Posterior vena cava (tissue), 2 donors: Measurements from ENCODE around the gene PRTG. TPM values are rescaled to one million over a fixed set of nuclear protein-coding genes. Genes with fewer than 3 reads are reported as not detected.
A peak's percentile ranks its signal among the peaks of the same experiment; 100 is the strongest.
"Not testable (repeated sequence)": the region's sequence is repeated elsewhere in the genome, so short reads cannot be mapped to it uniquely, and the experiment has no call there.

Experiments
- DNase-seq: peaks from one replicate; pipeline ENCODE4 v3.0.0-alpha.2; 2020; ENCODE audit warnings: low spot score
- intact Hi-C, 2 donors: fragments of 100-400 bp; cut with DNase I; formaldehyde crosslinking; loops; one replicate each; pipeline versions ENCODE4 v1.14.1 to v1.14.2; 2022 to 2023
- total RNA-seq, 2 donors: library from RNA; stranded (reverse); fragmentation: NEBNext Ultra II Directional; extraction: Animal tissue kit (Norgen Biotek cat#: 25700); gene quantifications; one replicate each; pipeline ENCODE4 v1.2.1, GENCODE V29; 2021
- donor health status: DM: yes; HTN: yes; CAD: no.
- donor health status: DM: yes; HTN: yes; CAD: no.

The PRTG gene
- total RNA-seq, 2 donors from 2014 or later, result 1.0 to 1.3 TPM

DNA sequence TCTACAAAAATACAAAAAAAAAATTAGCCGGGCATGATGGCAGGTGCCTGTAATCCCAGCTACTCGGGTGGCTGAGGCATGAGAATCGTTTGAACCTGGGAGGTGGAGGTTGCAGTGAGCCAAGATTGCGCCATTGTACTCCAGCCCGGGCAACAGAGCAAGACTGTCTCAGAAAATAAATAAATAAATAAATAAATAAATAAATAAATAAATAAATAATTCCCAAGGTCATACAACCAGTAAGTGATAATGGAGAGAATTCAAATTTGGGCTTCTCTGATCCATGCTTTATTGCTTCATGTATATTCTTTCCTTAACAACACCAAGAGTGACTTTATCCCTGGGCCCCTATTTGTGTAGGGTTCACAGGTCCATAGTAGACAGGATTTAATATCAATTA, 10.5 kb upstream of the PRTG start:
- DNase-seq, intact Hi-C loops: not testable (repeated sequence)

DNA sequence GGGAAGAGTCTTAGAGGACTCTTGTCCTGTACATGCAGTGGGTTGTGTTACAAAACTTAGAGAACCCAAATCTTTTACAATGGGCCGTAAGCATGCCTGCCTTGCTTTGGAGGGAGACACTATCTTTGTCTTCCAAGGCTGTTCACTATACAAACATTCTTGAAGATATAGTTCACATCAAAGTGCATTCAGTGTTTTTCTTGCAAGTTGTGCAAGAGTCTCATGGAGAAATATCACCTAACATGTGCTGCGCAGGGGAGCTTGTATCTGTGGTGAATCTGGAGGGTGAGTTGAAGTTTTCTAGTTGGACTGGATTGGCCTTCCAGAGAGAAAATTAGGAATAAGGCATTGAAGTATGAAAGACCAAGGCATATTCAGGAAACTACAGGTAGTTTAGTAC, 7.8 kb upstream of the PRTG start:
- intact Hi-C loops, result no loop called here
- no peak for DNase-seq

DNA sequence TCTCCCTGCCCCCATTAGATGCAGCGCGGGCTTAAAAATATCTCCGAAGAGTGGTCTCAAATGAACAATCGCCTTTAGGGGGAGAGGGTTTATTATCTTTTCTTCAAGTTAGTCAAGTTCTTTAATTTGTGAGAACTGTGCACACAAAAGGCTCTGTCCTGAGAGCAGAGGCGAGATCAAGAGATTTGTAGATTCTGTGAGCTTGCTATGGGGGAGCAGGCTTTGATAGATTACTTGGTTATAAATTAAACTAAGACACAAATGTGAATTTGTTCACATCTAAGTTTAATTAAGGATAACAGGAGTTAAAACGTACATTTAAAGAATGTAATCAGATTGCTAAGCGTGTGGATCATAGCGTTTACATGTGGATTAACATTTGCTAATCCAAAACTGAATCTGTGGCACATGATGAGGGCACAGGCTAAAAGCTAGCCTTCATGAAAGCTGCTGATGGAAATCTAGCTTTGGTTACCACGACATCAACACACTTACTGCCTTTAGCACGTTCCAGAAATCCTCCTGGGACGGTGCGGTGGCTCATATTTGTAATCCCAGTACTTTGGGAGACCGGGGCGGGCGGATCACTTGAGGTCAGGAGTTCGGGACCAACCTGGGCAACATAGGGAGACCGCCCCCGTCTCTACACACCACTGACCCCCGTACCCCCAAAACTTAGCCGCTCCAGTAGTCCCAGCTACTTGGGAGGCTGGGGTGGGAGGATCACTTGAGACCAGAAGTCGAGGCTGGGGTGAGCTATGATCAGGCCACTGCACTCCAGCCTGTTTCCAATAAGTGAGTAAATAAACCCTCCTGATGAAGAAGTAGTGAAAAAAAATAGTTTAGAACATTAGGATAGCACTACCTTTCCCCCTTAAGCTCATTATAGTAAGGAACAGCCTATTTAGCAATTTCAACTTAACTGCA, 1.0 kb upstream of the PRTG start:
- intact Hi-C loops, result no loop called here
- no peak for DNase-seq

DNA sequence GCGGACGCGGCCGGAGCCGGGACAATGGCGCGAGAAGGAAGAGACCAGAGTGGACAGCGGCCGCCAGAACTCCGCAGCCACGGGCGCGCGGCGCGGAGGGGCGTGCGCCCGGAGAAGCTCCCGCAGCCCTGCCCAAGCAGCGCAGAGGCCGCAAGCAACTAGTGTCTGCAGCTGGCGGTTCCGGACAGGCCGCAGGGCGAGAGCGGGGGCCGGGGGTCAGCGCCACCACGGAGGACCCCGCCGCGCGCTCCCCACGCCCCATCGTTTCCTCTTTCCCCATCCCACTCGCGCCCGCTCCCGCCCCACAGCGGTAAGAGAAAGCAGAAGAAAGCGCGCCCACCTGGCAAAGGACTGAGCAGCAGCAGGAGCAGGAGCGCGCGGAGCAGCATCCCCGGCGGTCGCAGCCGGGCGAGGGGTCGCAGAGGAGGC, 440 bp downstream of the PRTG start:
- intact Hi-C loops, result no loop called here
- DNase-seq, result peak; percentile 83

DNA sequence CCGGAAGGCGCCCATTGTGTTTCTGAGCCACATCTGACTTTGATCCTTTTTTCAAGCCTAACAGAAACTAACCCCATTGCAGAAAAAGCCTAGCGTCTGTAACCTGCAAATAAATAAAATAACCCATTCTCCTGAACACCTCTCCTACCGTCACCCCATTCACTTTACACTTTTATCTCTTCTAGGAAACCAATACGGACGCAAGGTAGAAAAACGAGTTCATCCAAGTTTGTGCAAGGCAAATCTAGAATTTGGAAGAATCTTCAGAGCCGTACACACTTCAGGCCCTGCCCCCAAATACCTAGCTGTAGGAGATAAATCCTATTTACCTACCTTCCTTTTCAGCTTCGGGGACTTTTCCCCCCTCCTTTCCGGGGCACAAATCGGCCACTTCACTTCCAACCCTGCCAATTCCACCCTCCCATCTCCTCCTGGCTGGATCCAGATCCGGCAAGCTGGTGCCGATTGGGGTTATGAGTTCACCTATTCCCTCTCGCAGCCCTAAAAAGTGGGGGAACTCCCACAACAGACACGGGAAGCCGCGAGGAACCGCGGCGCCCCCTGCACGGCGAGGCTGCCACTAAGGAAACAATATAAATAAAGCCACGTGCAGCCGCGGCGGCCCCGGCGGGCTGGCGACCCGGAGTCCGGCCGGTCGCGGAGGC, 987 bp downstream of the PRTG start:
- no peak for DNase-seq
- intact Hi-C loops, result no loop called here

DNA sequence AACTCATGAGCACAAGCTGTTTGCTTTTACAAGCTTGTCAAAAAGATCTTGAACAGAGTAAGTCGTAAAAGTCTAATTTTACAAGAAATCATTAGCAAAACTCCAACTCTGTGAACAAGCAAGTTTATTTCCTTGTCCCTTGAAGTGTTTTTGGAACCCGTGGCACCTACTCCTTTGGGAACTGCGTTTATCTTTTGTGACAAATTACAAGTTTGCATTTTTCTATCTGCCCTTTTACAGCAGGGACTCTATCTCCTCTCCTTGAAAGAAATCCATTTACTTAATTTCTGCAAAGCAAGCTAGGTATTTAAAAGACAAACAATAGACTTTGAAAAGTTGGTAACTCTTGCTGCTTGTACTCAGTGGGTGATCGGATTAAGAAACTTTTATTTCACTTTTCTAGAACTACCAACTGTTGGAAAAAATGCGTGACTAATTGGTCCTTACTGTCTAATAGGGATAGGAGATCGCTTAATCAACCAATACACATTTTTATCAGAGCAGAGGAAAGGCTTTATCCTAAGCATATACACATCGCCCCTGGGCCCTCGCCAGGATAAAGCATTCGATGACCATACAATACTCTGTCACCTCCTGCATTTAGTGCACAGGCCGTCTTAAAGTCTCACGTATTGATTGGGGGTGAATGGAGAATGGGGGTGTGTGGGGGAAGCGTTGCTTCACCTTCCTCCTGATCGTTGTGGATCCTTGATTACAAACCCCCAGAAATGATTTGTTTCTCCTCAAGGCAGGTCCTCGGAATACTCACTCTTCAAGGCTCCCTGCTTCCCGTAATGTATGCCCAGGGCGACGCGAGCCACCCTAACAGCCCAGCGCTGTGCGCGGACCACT, 1.7 kb downstream of the PRTG start:
- DNase-seq, result no peak
- intact Hi-C loops, result no loop called here

DNA sequence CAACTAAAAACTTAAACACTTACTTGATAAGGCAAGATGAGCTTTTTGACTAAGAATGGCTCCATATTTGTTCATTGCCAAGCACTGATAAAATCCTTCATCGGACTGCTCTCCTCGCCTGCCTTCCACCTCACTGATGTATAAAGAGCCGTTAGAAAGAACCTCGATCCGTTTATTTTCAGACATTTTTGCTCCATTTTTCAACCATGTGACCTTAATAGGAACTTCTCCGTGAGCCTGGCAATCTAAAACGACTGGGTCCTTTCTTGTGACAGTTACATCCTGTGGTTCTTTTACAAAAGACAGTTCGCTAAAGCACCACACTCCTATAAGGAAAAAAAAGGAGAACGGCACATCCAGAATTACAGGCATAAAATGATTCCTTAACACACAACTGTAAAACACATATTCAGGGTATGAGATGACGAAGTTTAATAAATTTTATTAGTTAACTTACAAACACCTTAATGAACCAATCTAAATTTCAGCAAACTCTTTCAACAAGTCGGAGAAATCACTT, 2.5 kb downstream of the PRTG start:
- intact Hi-C loops, result no loop called here
- no peak for DNase-seq

DNA sequence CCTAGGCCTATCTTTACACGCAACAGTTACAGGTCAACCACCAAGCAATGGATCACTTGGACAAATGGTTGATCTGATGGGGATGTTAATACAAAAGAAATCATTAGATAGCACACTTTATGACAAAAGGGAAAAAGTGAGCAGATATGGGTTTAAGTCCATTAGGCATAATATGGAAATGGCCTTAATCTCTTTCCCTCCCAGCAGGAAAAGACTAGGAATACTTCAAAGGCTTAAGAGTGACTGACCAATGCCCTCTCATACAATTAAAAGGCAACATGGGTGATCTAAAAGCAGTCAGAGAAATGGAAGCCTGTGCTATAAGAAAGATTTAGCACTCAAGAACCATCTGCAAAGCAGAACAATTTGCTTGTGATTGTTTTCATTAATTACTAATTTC, 3.3 kb downstream of the PRTG start:
- intact Hi-C loops, result no loop called here
- DNase-seq, result no peak

DNA sequence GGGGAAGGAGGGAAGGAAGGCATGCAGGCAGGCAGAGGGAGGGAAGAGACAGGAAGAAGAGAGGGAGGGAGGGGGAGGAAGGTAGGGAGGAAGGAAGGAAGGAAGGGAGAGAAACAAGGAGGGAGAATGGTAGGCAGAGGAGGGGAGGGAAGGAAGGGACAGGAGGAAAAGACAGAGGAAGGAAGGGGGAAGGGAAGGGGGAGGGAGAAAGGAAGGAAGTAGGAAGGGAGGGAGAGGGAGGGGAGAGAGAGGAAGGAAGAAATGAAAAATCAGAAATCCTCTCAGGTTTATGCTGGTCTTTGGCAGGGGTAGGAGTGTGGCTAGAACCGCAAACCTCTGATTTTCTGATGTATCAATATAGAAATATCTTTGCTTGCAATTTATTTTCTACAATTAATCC, 4.2 kb downstream of the PRTG start:
- DNase-seq, result no peak
- intact Hi-C loops, result no loop called here

DNA sequence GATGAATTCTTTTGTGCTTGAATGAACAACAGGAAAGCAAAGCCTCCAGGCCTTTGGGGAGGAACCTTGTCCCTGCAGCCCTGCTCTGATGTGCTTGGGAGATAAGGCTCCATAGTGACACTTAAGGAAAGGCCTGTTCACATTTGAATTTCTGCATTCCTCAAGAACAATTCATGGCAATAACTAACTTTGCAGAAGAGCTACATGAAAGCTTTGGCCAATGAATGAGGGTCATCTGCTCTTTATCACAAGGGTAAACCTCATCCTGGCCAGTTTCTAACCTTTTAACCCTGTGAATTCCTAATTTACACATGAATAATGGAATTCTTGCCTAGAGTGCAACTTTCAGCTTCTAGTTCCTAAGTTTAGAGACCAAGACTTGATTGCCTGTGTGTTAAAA, 5.6 kb downstream of the PRTG start:
- intact Hi-C loops, result no loop called here

DNA sequence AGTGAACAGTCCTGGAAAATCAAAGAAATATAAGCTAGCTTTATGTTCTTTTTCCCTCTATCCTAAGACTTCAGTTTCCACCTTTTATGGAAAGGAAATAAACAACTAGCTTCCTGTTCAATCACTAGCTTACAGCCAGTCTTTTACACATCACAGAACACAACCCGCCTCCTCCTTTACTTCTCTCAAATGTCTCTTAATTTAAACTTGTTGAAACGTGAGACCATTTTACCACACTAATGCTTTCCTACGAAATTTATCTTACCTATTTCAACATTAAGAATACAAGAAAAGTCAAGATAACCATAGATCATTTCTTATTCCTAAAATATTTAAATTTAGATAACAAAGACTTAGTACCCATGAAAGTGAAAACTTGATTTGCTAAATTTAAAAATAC, 6.2 kb downstream of the PRTG start:
- intact Hi-C loops, result no loop called here

More for the DNA sequence above, 5.6 kb downstream of the PRTG start:
- DNase-seq, result no peak

DNA sequence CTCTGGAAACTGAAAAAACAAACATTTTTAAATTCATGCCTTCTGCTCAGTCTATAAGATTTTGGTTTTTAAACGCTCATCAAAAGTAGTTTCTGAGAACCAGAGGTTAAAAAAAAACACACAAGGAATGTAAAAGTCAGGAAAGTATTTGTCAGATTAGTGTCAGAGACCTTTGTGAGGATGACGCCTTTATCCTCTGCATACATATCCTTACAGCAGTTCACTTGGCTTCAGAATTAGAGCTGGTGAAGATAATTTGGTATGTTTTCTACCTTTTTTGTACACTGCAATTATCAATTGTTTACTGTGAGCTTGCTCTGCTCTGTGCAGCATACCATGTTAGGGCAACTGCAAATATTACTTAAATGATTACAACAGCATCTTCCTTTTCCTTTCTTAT, 8.3 kb downstream of the PRTG start:
- intact Hi-C loops, result no loop called here
- DNase-seq, result no peak

More for the DNA sequence above, 6.2 kb downstream of the PRTG start:
- DNase-seq, result no peak

DNA sequence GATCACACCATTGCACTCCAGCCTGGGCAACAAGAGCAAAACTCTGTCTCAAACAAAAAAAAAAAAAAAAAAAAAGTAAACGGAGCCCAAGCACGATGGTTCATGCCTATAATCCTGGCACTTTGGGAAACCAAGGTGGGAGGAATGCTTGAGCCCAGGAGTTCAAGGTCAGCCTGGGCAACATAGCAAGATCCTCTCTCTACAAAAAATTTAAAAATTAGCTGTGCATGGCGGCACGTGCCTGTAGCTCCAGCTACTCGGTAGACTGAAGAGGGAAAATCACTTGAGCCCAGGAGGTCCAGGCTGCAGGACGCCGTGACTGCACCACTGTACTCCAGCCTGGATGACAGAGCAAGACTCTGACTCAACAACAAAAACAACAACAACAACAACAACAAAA, 9.5 kb downstream of the PRTG start:
- intact Hi-C loops, DNase-seq: not testable (repeated sequence)

DNA sequence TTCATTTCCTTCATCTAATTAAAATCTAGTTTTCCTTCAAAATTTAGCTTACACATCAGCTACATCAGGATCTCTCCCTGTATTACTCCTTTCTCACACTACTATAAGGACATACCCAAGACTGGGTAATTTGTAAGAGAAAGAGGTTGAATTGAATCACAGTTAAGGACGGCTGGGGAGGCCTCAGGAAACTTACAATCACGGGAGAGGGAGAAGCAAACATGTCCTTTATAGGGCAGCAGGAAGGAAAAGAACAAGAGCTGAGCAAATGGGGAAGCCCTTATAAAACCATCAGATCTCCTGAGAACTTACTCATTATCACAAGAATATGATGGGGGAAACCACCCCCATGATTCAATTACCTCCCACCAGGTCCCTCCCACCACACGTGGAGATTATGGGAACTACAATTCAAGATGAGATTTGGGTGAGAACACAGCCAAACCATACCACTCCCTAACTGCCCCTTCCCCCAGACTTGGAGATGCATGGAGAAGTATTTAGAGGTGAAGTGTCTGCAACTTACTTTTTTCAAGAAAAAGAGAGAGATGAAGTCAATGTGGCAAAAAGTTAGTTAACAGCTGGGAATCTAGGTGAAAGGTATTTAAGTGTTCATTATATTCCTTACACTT, 21.3 kb downstream of the PRTG start:
- no peak for DNase-seq
- intact Hi-C loops, result no loop called here

DNA sequence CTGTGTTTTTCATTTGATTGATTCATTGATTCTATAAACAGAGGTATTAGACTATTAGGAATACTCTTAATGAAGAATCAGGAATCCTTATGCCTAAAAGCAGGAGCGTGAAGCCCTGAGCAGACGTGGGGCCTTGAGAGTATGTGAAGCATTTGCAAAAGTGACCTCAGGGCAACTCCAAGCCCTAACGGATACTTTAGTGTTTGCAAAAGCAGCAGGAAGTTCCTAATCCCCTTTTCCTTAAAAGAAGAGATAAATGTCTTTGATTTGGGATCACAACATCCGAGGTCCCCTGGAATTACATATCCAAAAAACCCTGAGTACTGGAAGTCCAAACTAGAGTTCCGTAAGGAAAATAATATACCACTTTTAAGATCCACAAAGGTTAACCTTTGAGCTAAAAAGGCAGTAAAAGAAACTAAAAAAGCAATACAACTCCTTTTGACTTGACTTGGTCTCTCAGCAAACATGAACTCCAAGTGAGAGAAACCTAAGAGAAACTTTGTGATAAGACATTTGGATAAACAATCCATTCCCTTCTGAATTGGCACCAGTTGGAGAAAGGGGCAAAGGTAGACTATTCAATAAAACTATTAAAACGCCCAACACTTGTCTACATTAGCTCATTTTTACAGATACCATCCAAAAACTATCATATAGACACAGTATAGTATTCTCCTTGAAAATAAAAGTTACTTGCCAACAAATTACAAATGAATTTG, 27.4 kb downstream of the PRTG start:
- DNase-seq, result no peak
- intact Hi-C loops, result no loop called here

DNA sequence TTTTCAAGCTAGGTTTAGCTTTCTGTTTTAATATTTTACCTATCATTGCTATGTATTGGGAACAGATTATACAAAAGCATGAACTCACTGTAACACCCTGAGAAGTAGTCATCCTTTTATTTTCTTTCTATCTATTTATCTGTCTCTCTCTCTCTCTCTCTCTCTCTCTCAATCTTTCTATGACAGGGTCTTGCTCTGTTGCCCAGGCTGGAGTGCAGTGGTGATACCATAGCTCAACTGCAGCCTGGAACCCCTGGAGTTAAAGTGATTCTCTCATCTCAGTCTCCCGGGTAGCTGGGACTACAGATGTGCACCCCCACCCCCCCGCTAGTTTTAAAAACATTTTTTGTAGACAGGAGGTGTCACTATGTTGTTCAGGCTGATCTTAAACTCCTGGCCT, 28.9 kb downstream of the PRTG start:
- DNase-seq, result no peak
- intact Hi-C loops, result no loop called here

DNA sequence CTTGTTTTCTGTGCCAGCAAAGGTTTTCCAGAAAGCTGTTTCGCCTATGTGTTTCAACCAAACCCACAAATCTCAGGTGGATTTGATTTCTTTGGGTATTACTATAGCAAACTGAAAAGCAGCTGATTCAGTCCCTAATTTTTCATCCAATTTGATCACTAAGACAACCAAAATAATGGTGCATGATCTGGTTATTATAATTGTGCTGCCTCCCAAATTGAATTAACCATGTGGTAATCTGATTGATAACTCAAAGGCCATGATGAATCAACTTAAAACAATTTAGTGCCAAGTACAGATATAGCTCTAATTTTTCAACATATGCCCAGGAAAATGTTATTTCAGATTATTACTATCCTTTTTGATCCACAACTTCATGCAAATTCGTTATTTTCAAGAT, 30.6 kb downstream of the PRTG start:
- intact Hi-C loops, result no loop called here
- DNase-seq, result no peak

DNA sequence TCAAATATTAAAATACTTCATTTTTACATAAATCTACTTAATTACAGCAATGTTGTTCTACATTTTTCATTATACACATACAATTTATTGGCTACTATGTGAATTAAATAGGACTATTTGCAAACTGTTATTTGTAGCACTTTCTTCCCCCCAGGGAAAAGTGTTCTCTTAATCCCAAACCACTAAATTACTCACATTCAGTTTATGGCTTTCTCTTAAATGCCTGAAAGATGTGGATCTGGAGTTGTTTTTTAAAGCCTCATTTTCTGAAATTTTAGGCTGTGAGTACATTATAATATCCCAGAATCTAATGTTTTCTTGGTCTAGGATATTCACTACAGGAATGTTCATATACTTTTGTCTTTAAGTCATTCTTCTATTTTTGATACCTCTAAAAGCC, 32.7 kb downstream of the PRTG start:
- intact Hi-C loops, result no loop called here
- no peak for DNase-seq

DNA sequence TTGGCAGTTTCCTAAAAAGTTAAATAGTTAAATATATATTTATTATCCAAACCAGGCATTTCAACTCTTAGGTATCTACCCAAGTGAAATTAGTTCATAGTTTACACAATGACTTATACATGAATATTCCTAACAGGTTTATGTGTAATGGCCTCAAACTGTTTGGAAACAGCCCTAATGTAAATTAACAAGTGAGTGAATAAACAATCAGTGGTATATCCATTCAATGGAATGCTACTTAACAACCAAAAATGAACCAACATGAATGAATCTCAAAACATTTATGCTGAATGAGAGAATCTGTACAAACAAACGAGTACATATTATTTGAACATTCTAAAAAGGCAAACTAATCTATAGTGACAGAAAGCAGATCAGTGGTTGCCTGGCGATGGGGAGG, 33.5 kb downstream of the PRTG start:
- intact Hi-C loops, result no loop called here
- no peak for DNase-seq
